ENCODE results near the gene FPGS.

Gene FPGS

DNA sequence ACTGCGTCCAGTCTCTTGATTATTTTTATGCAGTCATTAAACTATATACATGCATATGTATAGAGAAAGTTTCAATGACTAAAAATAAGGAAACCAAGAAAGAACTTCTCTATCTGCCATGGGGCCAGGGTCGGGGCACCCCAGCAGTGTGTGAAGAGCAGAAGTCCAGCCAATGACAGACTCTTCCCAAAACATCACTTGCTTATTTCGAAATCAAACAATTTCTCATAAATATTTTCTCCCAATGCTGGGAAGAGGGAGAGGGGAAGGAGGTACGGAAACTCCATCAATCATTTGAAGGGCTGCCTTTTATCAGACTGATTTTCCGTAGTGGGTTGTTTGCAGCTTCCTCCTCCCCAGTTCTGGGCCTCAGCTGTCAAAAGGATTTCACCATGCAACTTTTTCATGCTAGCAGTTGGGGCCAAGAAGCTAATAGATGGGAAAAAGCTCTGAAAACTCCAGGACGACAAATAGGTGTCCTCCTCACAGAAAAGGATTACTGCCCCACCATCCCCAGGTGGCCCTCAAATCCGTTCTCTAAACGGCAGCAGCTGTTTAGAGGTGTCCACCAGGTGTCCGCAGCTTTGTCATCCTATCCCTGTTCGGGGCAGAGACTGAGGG, 617 bp upstream of the FPGS start:
- Histone ChIP-seq H3K27ac (ENCODE audit: low read length) (peak overlapping the region; percentile 88), H3K27me3 (ENCODE audit: insufficient read depth, low read length, poor library complexity) (no peaks in the 10 kb centered on the region), H3K4me3 (ENCODE audit: low read depth in 1 of 2, low read length in 2 of 2) (peak overlapping the region; percentile 21 to 62; a peak in 3 of 4 replicates), H3K36me3 (ENCODE audit: insufficient read depth, low read length) (peaks cover 22% of the 10 kb centered on the region), H3K9ac (ENCODE audit: low read depth, low read length) (peak overlapping the region; percentile 93), H2AFZ (ENCODE audit: low read depth, low read length) (peak overlapping the region; percentile 94), H3K4me2 (ENCODE audit: insufficient read depth, low read length) (peak overlapping the region; percentile 91), H3K4me1 (ENCODE audit: insufficient read depth, low read length) (peaks cover 31% of the 10 kb centered on the region), H4K20me1 (ENCODE audit: insufficient read depth, low read length) (peaks cover 18% of the 10 kb centered on the region), H3K9me3 (ENCODE audit: insufficient read depth, low read length, severe bottlenecking) (no peaks in the 10 kb centered on the region), H3K79me2 (ENCODE audit: insufficient read depth, low read length) (peaks cover 28% of the 10 kb centered on the region)
- no peak for ATAC-seq (ENCODE audit: insufficient read depth, low read depth)
- TF ChIP-seq, protein P1, sequence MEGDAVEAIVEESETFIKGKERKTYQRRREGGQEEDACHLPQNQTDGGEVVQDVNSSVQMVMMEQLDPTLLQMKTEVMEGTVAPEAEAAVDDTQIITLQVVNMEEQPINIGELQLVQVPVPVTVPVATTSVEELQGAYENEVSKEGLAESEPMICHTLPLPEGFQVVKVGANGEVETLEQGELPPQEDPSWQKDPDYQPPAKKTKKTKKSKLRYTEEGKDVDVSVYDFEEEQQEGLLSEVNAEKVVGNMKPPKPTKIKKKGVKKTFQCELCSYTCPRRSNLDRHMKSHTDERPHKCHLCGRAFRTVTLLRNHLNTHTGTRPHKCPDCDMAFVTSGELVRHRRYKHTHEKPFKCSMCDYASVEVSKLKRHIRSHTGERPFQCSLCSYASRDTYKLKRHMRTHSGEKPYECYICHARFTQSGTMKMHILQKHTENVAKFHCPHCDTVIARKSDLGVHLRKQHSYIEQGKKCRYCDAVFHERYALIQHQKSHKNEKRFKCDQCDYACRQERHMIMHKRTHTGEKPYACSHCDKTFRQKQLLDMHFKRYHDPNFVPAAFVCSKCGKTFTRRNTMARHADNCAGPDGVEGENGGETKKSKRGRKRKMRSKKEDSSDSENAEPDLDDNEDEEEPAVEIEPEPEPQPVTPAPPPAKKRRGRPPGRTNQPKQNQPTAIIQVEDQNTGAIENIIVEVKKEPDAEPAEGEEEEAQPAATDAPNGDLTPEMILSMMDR (IDR thresholded peaks at IDR 0.05; ENCODE audit: borderline replicate concordance, extremely low read depth, low read length, poor library complexity, severe bottlenecking): no peak
- no peak for TF ChIP-seq EZH2 (IDR thresholded peaks at IDR 0.05; ENCODE audit: borderline replicate concordance, low read depth, low read length, severe bottlenecking)
- no peak for DNase-seq

DNA sequence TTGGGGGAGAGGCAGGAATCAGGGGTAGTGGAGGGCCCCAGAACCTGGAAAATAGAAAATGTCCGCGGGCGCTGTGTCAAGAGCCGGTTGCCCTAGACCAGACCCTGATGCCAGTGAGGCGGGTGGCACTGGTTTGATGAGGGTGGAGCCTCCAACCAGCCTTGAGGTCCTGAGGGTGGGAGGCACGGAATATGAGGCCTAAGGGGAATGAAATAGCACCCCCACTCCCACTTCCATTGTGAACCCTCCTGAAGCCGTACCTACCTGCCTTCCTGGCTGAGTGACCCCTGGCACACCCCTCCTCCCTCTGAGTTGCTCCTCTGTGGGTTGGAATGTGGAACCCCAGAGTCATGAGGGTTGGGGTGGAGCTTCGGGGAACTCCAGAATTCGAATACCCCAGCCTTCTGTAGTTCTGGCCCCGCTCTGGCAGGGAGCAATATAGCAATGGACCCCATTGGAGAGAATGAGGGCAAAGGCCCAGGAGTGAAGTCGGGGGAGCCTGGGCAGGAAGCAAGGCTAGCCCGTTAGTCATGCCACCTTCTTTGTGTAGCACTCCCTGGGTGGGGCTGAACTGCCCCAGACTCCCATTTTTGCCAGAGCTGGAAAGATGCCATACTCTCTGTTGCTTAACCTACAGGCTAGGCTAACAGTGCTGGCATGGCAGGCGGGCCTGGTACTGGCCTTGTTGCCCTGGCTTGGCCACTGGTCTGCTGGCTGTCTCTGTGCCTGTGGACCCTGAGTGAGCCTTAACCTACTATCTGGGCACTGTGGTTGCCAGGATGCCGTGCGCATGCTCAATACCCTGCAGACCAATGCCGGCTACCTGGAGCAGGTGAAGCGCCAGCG, 1.0 kb downstream of the FPGS start:
- ATAC-seq (ENCODE audit: insufficient read depth, low read depth): peak; percentile 19; the same call in 1 of the 3 replicates
- Histone ChIP-seq H3K27ac (ENCODE audit: low read length) (peak overlapping the region; percentile 97), H3K9me3 (ENCODE audit: insufficient read depth, low read length, severe bottlenecking) (no peaks in the 10 kb centered on the region), H3K36me3 (ENCODE audit: insufficient read depth, low read length) (peaks cover 38% of the 10 kb centered on the region), H3K4me2 (ENCODE audit: insufficient read depth, low read length) (peak overlapping the region; percentile 91), H3K4me3 (ENCODE audit: low read depth in 1 of 2, low read length in 2 of 2) (peak overlapping the region; percentile 87 to 97), H2AFZ (ENCODE audit: low read depth, low read length) (peak overlapping the region; percentile 62), H3K9ac (ENCODE audit: low read depth, low read length) (peak overlapping the region; percentile 93), H3K27me3 (ENCODE audit: insufficient read depth, low read length, poor library complexity) (no peaks in the 10 kb centered on the region), H3K4me1 (ENCODE audit: insufficient read depth, low read length) (peaks cover 22% of the 10 kb centered on the region), H4K20me1 (ENCODE audit: insufficient read depth, low read length) (peaks cover 22% of the 10 kb centered on the region), H3K79me2 (ENCODE audit: insufficient read depth, low read length) (peaks cover 34% of the 10 kb centered on the region)
- no peak for TF ChIP-seq EZH2 (IDR thresholded peaks at IDR 0.05; ENCODE audit: borderline replicate concordance, low read depth, low read length, severe bottlenecking)
- TF ChIP-seq, protein P1 (IDR thresholded peaks at IDR 0.05; ENCODE audit: borderline replicate concordance, extremely low read depth, low read length, poor library complexity, severe bottlenecking): no peak
- peak; percentile 42 for DNase-seq

DNA sequence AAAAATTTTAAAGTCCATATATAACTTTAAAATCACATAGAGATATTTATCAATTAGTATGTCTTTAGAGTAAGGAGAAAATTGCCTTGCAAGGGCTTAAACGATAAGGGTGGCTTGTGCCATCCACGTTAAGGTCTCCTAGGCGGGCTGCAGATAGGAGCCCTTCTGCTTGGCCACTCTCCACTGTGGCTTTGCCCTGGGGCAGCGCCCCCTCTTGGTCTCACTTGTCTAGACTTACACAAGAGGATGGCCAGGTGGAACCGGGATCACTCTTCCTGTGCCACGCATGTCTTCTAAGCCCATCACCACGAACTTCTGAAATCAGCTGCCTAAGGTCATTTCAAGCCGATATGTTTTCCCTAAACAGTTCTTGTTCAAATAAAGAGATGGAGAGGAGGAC, 2.9 kb downstream of the FPGS start:
- ATAC-seq (ENCODE audit: insufficient read depth, low read depth): no peak
- no peak for TF ChIP-seq EZH2 (IDR thresholded peaks at IDR 0.05; ENCODE audit: borderline replicate concordance, low read depth, low read length, severe bottlenecking)
- TF ChIP-seq, protein P1 (IDR thresholded peaks at IDR 0.05; ENCODE audit: borderline replicate concordance, extremely low read depth, low read length, poor library complexity, severe bottlenecking): peak; percentile 51
- H3K4me3 ChIP-seq (ENCODE audit: low read depth in 1 of 2, low read length in 2 of 2): no peak overlapping the region
- H2AFZ ChIP-seq (ENCODE audit: low read depth, low read length): no peak overlapping the region
- H3K27me3 ChIP-seq (ENCODE audit: insufficient read depth, low read length, poor library complexity): no peaks in the 10 kb centered on the region
- H3K9ac ChIP-seq (ENCODE audit: low read depth, low read length): no peak overlapping the region
- DNase-seq: peak; percentile 39
- H3K4me2 ChIP-seq (ENCODE audit: insufficient read depth, low read length): no peak overlapping the region
- H3K4me1 ChIP-seq (ENCODE audit: insufficient read depth, low read length): peaks cover 22% of the 10 kb centered on the region
- H3K36me3 ChIP-seq (ENCODE audit: insufficient read depth, low read length): peaks cover 54% of the 10 kb centered on the region
- peaks cover 27% of the 10 kb centered on the region for H4K20me1 ChIP-seq (ENCODE audit: insufficient read depth, low read length)
- peaks cover 34% of the 10 kb centered on the region for H3K79me2 ChIP-seq (ENCODE audit: insufficient read depth, low read length)
- H3K9me3 ChIP-seq (ENCODE audit: insufficient read depth, low read length, severe bottlenecking): no peaks in the 10 kb centered on the region
- no peak overlapping the region for H3K27ac ChIP-seq (ENCODE audit: low read length)

Measured in DND-41 (cell line).